ENCODE results near the gene TMEM63B. TPM values are rescaled to one million over a fixed set of nuclear protein-coding genes. Genes with fewer than 3 reads are reported as not detected.
"Not testable (repeated sequence)": the region's sequence is repeated elsewhere in the genome, so short reads cannot be mapped to it uniquely, and the experiment has no call there.

The TMEM63B gene
- total RNA-seq, 2 experiments from 2014 or later, result 11.4 to 12.8 TPM

- TF ChIP-seq, protein P1, sequence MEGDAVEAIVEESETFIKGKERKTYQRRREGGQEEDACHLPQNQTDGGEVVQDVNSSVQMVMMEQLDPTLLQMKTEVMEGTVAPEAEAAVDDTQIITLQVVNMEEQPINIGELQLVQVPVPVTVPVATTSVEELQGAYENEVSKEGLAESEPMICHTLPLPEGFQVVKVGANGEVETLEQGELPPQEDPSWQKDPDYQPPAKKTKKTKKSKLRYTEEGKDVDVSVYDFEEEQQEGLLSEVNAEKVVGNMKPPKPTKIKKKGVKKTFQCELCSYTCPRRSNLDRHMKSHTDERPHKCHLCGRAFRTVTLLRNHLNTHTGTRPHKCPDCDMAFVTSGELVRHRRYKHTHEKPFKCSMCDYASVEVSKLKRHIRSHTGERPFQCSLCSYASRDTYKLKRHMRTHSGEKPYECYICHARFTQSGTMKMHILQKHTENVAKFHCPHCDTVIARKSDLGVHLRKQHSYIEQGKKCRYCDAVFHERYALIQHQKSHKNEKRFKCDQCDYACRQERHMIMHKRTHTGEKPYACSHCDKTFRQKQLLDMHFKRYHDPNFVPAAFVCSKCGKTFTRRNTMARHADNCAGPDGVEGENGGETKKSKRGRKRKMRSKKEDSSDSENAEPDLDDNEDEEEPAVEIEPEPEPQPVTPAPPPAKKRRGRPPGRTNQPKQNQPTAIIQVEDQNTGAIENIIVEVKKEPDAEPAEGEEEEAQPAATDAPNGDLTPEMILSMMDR (IDR thresholded peaks at IDR 0.05), result no peak
- ATAC-seq (ENCODE audit: poor library complexity), result no peak
- H3K4me3 Mint-ChIP-seq, result no peak overlapping the region
- H3K27me3 Mint-ChIP-seq, result no peaks in the 10 kb centered on the region
- ChIA-PET CTCF (no interaction called here), POLR2A (no interaction called here)
- Histone ChIP-seq H3K9me3 (ENCODE audit: control insufficient read depth in 1 of 2, insufficient read depth in 1 of 2, low read length in 2 of 2) (no peaks in the 10 kb centered on the region), H3K27me3 (ENCODE audit: control insufficient read depth in 1 of 2, insufficient read depth in 2 of 2, low read length in 2 of 2) (no peaks in the 10 kb centered on the region), H3K36me3 (ENCODE audit: insufficient read depth, low read length) (no peaks in the 10 kb centered on the region), H3K4me1 (ENCODE audit: insufficient read depth, low read length) (no peaks in the 10 kb centered on the region), H3K27ac (ENCODE audit: low read depth in 1 of 2, low read length in 2 of 2) (no peak overlapping the region), H3K4me3 (ENCODE audit: low read length) (no peak overlapping the region)
- H3K9me3 Mint-ChIP-seq, result no peaks in the 10 kb centered on the region
- DNase-seq, result no peak
- no peaks in the 10 kb centered on the region for H3K36me3 Mint-ChIP-seq (ENCODE audit: low read depth)
- H3K27ac Mint-ChIP-seq, result no peak overlapping the region
- no peaks in the 10 kb centered on the region for H3K4me1 Mint-ChIP-seq (ENCODE audit: low read depth)
- intact Hi-C loops (cut with DNase I, micrococcal nuclease), result no loop called here
Measured at GRCh38 chr6:44194326-44194725, 67.0 kb downstream of the TMEM63B start.

- H3K27me3 Mint-ChIP-seq; ATAC-seq (ENCODE audit: poor library complexity); intact Hi-C loops (cut with DNase I, micrococcal nuclease); H3K36me3 ChIP-seq (ENCODE audit: insufficient read depth, low read length); H3K27ac ChIP-seq (ENCODE audit: low read depth in 1 of 2, low read length in 2 of 2); DNase-seq; H3K4me3 Mint-ChIP-seq; H3K4me3 ChIP-seq (ENCODE audit: low read length); H3K9me3 Mint-ChIP-seq; H3K9me3 ChIP-seq (ENCODE audit: control insufficient read depth in 1 of 2, insufficient read depth in 1 of 2, low read length in 2 of 2); CTCF ChIA-PET; H3K27ac Mint-ChIP-seq; H3K4me1 ChIP-seq (ENCODE audit: insufficient read depth, low read length); H3K27me3 ChIP-seq (ENCODE audit: control insufficient read depth in 1 of 2, insufficient read depth in 2 of 2, low read length in 2 of 2); H3K36me3 Mint-ChIP-seq (ENCODE audit: low read depth); H3K4me1 Mint-ChIP-seq (ENCODE audit: low read depth): not testable (repeated sequence)
- POLR2A ChIA-PET, result interaction anchor here (1.5 kb wide), 1 partner anchor 10 kb away, joined by 4 read pairs; no protein-coding TSS in a partner anchor
Measured at GRCh38 chr6:44196351-44196750, 69.0 kb downstream of the TMEM63B start.

DNA sequence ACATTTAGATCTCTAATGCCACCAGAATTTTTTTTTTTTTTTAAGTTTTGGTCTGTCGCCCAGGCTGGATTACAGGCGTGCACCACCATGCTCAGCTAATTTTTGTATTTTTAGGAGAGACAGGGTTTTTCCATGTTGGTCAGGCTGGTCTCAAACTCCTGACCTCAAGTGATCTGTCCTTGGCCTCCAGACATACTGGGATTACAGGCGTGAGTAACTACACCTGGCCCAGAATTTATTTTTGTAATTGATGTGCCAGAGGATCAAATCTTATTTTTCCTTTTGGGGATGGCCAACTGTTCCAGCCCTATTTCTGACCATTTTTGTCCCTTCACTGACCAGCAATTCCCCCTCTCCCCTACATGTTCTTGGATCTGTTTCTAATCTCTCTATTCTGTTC lies 71.3 kb downstream of the TMEM63B start:
- Histone ChIP-seq H3K4me3 (ENCODE audit: low read length) (no peak overlapping the region), H3K36me3 (ENCODE audit: insufficient read depth, low read length) (no peaks in the 10 kb centered on the region), H3K9me3 (ENCODE audit: control insufficient read depth in 1 of 2, insufficient read depth in 1 of 2, low read length in 2 of 2) (no peaks in the 10 kb centered on the region), H3K4me1 (ENCODE audit: insufficient read depth, low read length) (no peaks in the 10 kb centered on the region), H3K27me3 (ENCODE audit: control insufficient read depth in 1 of 2, insufficient read depth in 2 of 2, low read length in 2 of 2) (no peaks in the 10 kb centered on the region), H3K27ac (ENCODE audit: low read depth in 1 of 2, low read length in 2 of 2) (no peak overlapping the region)
- Mint-ChIP-seq H3K36me3 (ENCODE audit: low read depth) (no peaks in the 10 kb centered on the region), H3K4me1 (ENCODE audit: low read depth) (no peaks in the 10 kb centered on the region), H3K4me3 (no peak overlapping the region), H3K9me3 (no peaks in the 10 kb centered on the region), H3K27me3 (no peaks in the 10 kb centered on the region), H3K27ac (no peak overlapping the region)
- DNase-seq, result no peak
- ChIA-PET POLR2A (no interaction called here), CTCF (interaction anchor here (0.7 kb wide), 2 partner anchors 106 to 302 kb away, joined by 3 read pairs; no protein-coding TSS in a partner anchor)
- intact Hi-C loops (cut with DNase I, micrococcal nuclease), result no loop called here
- ATAC-seq (ENCODE audit: poor library complexity), result no peak
- TF ChIP-seq, protein P1 (IDR thresholded peaks at IDR 0.05), result no peak

- ATAC-seq (ENCODE audit: poor library complexity) (no peak), DNase-seq (no peak)
- Mint-ChIP-seq H3K4me3 (no peak overlapping the region), H3K36me3 (ENCODE audit: low read depth) (no peaks in the 10 kb centered on the region), H3K27me3 (no peaks in the 10 kb centered on the region), H3K4me1 (ENCODE audit: low read depth) (no peaks in the 10 kb centered on the region), H3K27ac (no peak overlapping the region), H3K9me3 (no peaks in the 10 kb centered on the region)
- Histone ChIP-seq H3K4me3 (ENCODE audit: low read length) (no peak overlapping the region), H3K36me3 (ENCODE audit: insufficient read depth, low read length) (no peaks in the 10 kb centered on the region), H3K4me1 (ENCODE audit: insufficient read depth, low read length) (no peaks in the 10 kb centered on the region), H3K27ac (ENCODE audit: low read depth in 1 of 2, low read length in 2 of 2) (no peak overlapping the region), H3K27me3 (ENCODE audit: control insufficient read depth in 1 of 2, insufficient read depth in 2 of 2, low read length in 2 of 2) (no peaks in the 10 kb centered on the region), H3K9me3 (ENCODE audit: control insufficient read depth in 1 of 2, insufficient read depth in 1 of 2, low read length in 2 of 2) (no peaks in the 10 kb centered on the region)
- intact Hi-C loops (cut with DNase I, micrococcal nuclease), result no loop called here
- TF ChIP-seq, protein P1 (IDR thresholded peaks at IDR 0.05), result no peak
- ChIA-PET CTCF (no interaction called here), POLR2A (interaction anchor here (0.7 kb wide), 1 partner anchor 301 kb away, joined by 3 read pairs; no protein-coding TSS in a partner anchor)
Measured at GRCh38 chr6:44199883-44200282, 72.5 kb downstream of the TMEM63B start.
